Fibroblast of the conjunctiva (primary cell): Measurements from ENCODE around the gene C1QTNF6.
"Not testable (repeated sequence)": the region's sequence is repeated elsewhere in the genome, so short reads cannot be mapped to it uniquely, and the experiment has no call there.

ENCODE experiments used
- DNase-seq: peaks from one replicate; pipeline ENCODE4 v3.0.0-alpha.2; 2010; ENCODE audit warnings: low read depth

Gene C1QTNF6

DNA sequence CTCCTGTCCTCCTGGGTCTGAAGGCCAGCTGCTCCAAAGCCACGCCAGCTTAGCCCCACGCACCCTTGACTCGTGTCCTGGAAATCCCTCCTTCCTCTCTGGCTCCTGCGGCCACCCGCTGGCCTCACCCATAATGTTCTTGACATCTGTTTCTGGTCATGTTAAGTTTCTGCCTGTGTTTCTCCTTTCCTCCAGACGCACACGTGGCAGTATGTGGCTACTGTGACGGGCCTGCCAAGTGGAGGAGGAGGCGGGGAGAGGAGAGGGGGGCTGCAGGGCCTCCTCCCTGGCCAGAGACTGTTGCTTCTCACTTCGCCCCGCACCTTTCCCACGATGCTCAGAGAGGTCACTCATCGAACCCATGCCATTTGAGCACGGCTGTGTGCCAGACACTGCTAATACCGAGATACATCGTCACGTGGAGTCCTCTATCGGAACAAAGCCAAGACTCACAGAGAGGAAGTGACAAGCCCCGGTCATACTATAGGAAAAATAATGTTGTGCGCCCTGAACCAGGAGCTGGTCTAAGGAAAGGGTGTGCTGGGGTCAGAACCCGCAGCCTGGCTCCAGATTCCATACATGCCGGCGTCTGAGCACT, 11.5 kb downstream of the C1QTNF6 start:
- DNase-seq, result peak; percentile 62

DNA sequence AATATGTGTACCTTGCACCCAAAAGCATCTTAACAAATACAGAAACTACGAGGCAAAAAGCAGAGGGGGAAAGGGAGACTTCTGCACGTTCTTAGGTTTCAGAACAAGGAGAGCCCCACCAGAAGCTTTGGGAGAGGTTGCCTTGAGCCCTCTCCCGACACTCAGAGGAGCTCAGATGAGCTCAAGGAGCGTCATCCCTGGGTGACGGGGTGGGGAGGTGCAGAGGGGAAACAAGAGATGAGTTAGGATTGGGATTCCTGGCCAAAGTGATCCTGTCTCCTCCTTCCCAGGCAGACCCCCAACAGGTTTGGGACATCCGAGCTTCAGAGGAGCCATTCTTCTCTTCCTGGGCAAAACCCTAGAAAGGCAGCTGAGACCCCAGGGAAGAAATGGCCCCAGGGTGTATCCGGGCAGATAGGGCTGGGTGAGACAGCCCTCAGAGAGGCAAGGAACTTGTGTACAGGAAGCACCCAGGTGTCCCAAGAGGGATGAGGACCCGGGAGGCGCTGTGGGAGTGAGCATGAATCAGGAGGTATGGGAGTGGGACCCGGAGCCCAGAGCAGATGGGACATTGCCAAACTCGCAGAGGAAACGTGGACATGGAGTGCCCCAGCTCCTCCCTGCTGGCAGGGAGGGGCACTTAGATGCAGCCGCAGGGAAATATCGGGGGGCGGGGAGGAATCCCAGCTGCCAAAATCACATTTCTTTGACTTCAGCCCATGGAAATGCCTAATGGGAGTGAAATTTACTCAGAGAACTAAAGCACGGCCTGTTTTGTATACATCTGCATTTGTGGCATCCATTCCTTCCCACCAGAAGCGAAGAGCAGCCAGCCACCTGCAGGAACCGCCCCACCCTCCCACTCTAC, 12.4 kb downstream of the C1QTNF6 start:
- no peak for DNase-seq

DNA sequence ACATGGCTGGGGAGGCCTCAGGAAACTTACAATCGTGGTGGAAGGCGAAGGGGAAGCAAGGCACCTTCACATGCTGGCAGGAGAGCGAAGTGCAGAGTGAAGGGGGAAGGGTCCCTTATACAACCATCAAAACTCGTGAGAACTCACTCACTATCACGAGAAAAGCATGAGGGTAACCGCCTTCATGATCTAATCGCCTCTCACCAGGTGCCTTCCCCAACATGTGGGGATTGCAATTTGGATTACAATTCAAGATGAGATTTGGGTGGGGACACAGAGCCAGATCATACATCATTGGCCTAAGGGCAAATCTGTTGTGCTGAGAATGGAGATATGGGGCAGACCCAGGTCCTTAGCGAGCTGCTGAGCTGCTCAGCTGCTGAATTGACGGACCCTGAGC, 13.1 kb downstream of the C1QTNF6 start:
- DNase-seq, result no peak

DNA sequence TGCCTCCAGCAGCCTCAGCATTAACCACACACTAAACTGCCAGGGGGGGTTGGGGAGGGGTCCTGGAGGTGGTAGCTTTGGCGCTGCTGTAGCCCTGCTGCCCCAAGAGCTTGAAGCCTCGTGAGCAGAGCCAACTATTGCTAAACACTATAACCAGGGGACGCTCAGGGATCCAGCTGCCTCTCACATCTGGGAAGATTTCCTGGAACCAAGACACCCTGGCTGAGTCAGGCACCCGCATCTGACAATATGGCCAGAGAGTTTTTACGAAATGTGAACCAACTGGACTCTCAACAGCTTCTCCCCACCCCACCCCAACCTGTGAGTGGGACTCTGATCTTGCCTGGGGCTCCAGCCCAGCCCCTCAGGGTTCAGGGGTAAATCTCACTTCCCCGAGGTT, 14.3 kb downstream of the C1QTNF6 start:
- DNase-seq, result peak; percentile 34

DNA sequence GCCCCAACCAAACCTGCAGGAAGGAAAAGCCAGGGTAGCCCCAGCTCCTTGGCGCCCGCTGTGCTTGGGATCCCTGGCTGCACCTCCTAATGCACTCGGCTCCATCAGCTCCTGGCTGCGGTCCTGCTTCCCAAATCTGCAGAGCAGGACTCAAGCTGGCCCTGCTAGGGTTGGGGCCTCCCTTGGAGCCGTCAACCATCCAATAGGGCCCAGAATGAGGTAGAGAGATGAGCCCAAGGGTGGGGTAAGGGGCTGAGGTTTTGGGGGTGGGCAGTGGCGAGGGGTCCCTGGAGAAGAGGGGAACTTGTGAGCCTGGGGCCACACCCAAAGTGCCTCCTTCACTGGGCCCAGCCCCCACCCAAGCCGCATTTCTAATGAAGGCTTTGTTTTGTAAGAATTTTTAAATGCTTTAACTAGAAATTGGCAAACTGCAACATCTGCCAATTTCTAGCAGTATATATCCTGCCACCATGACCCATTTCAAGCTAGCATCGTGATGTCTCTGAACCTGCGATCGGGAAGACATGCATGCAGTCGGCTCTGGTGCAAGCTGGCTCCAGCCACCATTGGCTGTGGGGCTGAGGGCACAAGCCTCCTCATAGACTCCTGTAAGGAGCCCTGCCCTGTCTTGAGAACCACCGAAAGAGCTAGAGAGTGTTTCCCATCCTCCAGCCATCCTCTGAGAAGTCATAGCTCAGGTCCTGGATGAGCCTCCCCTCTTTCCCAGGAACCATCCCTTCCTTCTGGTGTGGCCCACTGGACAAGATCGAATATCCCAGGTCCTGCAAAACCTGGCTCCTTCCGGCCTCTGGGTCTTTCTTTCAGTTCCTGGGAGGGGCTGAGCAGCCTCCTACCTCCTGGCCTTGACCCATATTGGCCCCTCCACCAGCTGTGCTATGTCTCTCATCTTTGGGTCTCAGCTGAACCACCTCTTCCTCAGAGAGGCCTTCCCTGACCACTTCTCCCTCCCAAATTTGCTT, 15.5 kb downstream of the C1QTNF6 start:
- DNase-seq, result no peak

DNA sequence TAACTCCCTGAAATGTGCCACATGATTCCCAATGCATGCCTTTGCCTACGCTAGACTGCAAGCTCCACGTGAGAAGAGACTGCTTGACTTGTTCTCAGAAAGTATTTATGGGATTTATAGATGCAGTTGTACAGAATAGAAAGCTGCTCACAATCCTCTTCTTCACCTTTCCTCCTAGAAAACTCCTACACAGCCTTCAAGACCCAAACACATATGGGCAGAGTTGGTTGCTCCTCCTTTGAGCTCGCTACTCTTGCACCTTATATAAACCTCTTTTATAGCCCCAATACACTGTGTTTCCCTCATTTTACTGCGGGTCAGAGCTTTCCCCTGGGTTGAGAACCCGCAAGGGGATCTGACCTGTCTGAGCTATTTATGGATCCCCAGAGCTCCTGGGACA, 16.4 kb downstream of the C1QTNF6 start:
- no peak for DNase-seq

DNA sequence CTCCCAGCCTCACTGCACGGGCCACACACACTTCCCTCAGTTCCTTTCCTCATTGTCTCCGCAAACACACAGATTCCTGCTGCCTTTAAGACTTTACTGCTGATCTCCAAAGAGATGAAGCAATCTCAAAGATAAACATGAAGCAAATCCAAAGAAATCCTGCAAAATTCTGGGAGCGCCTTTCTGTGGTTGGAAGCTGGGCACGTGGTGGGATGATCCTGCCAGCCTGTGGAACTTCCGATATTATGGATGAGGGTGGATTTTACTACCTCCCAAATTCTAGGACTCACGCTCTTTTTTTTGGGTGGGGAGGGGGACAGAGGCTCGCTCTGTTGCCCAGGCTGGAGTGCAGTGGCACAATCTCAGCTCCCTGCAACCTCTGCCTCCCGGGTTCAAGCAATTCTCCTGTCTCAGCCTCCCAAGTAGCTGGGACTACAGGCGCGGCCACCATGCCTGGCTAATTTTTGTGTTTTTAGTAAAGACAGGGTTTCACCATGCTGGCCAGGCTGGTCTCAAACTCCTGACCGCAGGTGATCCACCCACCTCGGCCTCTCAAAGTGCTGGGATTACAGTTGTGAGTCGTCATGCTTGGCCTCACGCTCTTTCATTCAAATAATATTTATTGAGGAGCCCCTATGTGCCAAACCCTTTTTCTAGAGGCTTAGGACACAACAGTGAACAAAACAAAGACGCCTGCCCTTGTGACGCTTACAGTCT, 17.2 kb downstream of the C1QTNF6 start:
- not testable (repeated sequence) for DNase-seq

DNA sequence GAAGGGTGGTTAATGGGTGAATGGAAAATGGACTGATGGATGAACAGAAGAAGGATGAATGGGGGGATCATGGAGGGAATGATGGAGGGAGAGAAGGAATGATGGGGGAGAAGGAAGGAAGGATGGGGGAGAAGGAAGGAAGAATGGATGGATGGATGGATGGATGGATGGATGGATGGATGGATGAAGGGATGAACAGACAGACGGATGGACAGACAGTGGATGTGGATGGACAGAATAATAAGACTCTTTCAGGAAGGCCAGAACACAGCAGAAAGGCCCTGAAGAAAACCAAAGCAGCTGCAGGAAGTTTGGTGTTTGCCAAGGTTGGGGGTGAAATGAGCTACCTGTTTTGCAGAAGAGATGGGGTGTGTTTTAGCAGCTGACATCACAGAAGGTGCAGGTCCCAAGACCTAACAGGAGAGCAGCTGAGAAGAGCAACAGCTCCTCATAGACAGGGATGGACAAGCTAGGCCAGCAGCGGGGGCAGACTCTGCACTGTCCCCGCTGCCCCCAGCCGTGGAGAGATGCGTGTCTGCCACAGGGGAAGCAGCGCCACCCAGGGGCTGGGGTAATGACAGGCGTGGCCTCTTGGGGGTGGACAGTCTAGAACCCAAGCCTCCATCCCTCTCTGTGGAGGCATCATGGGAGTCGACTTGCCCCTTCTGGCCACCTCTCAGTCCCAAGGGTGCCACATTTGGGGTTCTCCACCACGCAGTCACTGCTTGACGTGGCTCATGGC, 17.9 kb downstream of the C1QTNF6 start:
- no peak for DNase-seq

DNA sequence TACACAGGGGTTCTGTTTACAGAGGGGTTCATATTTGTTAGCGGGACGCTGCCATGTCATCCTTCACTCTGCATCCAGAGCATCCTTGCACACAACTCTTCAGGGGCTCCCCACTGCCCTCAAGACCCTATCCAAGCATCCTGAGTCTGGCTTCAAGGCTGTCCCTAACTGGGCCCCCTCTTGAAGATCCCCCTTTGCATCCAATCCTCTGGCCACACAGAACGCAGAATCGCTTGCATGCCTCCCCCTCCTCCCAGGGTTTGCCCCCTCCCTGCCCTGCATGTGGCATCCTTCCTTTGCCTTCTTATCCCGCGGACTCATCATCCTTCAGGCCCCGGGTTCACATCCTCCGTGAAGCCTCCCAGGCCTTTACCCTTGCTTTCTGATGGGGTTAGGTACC, 18.6 kb downstream of the C1QTNF6 start:
- DNase-seq, result no peak

DNA sequence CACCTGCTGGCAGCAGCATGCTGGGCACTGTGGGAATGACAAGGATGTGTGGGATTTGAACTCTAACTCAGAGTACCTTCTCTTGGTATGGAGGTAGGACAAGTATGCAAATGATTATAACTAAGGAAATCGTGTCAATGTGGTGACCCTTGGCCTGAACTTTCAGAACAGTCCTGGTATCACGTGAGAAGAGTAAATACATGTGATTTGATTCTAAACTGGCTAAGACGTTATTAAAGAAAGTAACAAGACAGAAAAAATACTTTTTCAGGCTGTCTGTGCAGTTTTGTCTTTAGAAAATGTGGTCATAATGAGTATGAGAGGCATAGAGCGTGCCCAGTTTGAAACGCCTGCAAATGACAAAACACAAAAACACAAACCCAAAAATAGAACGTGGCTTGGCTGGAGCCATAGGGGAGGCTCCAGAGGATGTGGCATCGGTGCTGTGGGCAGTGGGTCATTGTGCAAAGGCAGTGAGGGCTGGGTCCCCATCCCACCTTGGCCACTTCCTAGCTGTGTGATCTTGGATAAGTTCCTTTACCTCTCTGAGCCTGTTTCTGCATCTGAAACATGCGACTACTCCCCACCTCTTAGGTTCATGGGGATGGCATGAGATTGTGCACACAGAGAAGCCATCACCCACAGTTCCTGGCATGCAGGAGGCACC, 19.9 kb downstream of the C1QTNF6 start:
- DNase-seq, result no peak

DNA sequence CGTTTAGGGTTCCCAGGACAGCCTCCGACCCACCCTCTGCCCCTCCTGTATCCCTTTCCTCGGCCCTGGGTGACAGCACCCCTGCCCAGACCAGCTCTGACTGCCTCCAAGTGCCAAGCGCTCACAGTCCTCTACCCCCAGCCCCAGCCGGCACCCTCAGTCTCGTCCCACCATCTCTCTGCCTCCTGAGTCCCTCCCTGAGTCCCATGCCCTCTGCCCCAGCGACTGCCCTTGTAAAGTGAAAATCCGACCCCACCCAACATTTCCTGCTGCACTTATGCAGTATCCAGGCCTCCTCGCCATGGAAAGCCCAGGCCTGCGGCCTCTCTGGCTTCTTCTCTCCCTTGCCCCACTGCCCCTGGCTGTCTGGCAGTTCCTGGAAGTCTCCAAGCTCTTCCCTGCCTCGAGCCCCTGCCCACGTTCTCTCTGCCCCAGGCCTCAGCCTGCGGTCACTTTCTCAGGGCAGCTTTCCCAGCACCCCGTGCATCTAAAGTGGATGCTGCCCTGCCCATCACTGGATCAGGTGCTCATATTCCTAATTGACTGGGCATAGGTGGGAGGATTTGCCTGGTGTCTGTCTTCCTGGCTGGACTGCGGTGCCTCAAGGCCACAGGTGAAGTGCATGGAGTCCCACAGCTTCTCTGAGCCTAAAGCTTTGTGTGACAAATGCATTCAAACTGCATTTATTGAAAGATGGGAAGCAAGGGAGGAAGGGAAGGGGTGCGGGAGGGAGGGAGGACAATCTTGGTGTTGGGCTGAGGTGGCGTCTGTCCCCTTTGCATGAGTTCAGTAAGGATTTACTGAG, 20.7 kb downstream of the C1QTNF6 start:
- no peak for DNase-seq

DNA sequence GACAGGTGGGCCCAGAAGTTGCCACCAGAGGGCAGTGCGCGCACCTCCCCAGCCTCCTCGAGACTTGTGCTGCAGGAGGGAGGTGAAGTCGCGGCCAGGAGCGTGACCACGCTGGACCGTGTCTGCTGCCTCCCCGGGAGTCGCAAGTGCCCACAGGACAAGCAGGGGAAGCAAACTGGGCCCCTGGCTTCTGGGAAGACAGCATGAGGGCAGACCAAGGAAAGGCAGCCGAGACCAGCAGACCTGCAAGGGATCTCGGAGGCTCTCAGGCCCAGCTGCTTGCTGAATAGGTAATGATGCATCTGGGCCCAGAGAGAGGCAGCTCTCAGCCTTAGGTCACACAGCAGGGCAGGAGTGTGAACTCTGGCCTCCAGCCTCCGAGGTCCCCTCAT, 21.4 kb downstream of the C1QTNF6 start:
- peak; percentile 35 for DNase-seq

DNA sequence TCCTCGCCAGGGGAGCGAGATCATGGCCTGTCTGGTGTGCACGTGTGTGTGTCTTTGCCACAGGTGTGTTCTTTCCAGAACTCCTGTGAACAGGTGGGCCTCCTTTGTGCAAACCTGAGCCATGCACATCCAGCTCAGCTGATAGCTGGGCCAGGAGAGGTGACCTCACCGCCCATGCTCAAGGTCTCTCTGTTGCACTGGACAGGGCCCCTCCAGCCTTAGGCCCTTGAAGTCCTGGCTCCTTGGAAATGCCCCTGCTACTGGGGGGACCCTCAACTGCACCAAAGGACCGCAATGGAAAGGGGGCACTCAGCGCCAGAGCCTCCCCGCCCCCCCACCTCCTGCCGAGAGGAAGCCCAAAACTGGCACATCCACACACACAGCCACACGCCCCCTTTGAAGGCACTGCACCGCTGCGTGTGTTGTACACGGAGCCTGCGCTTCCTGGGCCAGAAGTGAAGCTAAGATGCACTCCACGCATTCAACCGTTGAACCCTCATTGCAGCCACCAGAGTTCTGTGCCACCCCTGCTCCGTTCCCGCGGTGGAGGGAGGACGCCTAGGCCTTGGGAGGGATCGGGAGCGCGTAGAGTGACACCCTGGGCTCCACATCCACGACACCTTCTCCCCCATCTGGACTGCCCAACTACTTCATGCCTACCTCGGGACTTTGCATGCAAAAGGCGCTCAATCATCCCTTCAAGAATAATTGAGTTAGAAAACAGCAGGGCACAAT, 21.9 kb downstream of the C1QTNF6 start:
- DNase-seq, result no peak

DNA sequence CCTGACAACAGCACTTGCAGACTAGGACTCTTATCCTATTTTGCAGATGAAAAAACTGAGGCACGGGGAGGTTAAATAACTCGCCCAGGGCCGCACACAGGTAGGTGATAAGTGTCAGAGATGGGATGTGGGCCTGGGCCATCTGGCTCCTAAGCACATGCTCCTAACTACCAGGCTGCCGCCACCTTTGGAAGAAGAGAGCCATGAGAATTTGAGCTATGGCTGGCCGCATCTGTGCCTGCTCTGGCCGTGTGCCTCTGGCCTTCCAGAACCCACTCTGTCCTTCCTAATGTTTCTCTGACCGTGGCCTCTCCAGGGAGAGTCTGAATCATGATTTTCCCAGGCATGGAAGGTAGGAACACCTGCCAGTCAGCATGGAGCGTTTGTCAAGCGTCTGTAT, 23.0 kb downstream of the C1QTNF6 start:
- DNase-seq, result no peak

DNA sequence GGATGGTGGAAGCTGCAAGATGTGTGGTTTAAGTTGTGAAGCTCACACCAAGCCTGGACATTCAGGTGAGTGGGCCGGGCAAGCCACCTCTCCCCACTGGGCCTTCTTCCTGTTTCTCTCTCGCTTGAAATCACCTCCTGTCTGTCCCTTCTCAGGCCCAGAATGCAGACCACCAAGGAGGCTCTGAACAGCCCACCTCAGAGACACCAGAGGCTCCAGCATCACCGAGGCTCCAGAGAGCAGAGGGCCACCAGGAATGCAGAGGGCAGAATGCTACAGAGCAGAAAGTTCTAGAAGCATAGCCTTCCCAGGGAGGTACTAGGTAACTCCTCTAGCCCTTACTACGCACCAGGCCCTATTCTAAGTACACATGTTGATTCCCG, 23.6 kb downstream of the C1QTNF6 start:
- no peak for DNase-seq

DNA sequence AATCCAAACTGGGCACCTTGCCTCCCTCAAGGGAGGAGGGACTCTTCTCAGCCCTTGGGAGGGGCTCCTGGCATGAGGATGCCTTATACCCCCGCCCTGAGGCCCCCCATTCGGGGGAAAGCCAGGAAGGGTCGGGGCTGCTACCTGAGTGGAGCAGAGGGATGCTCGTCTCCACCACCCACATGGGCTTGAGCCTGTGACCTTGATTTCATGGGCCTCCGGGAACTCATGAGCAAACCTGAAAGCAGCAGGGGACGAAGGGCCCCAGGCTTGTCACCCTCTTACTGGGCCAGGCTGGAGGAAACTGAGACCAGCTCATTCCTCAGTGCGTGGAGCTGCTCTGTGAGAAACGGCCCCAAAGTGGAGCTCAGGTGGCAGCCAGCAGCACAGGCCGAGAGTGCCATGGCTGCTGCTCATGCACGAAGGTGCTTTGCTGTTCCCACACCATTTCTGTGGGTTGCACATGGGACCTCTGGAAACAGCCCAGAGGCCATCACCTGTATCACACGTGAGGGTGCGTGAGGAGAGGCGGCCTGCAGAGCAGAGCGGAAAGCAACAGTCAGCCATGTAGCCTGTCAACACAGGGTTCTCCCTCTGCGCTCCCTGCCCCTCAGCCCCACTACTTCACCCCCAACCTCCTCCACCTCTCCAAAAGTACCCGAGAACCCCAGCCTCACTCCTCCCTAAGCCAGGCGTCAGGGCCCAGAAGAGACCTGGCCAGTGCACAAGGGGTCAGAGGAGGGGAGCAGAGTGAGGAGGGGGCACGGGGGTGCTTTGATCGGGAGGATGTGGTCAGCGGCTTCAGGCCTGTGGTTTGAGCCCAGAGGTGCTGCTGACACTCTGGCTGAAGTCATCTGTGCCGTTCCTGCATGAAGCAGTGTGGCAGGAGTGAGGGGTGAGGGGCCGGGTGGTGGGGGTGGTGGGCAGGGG, 24.2 kb downstream of the C1QTNF6 start:
- DNase-seq, result no peak

DNA sequence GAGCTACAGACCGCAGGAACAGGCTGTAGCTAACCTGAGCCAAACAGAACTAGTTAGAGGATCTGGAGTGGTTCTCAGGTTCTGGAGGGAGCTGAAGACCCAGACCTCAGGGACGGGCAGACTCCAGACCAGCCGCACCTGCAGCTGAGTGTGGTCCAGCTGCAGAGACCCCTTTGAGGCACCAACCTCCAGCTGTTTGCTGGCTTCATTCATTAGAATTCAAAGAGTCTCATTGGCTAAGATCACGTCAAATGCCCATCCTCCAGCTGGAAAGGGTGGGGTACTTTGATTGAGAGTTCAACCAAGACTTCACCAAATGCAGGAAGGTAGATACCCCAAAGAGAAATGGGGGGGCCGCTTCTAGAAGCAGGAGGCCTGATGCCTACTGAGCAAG, 25.0 kb downstream of the C1QTNF6 start:
- no peak for DNase-seq
